ENCODE data around the gene TRPM5.
A peak's percentile ranks its signal among the peaks of the same experiment; 100 is the strongest.

The TRPM5 gene

DNA sequence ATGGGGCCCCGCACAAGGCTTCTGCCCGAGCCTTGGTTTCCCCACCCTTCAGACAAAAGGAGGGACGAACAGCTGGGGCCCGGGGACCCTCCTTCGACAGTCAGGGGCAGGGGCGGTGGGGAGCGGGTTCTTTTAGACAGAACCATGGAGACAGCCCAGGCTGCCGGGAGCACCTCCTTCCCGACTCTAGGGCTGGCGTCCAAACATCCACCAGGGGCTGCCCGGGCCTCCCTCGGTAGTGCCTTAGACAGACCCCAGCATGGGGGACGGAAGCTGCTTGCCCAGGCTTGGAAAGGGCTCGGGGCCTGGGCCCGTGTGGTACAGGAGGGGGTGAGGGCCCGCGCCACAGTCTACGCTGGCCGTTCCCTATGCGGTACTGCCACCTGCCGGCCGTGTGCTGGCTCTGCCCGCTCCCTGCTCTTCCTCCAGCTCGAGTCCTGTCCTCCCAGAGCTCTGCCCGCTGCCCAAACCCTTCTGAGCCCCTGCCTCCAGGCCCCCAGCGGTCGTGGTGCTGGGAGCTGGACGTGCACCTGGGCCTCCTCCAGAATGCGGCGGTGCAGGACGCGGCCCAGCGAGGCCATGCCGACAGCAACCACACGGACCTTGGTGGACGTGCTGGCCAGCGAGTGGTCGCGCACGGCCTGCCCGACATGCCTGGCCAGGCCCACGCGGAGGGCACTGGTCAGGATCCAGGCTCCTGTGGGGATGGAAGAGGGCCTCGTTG is 23.6 kb downstream of the TRPM5 start:
- peak; percentile 56 for DNase-seq (ENCODE audit: low read depth)

DNA sequence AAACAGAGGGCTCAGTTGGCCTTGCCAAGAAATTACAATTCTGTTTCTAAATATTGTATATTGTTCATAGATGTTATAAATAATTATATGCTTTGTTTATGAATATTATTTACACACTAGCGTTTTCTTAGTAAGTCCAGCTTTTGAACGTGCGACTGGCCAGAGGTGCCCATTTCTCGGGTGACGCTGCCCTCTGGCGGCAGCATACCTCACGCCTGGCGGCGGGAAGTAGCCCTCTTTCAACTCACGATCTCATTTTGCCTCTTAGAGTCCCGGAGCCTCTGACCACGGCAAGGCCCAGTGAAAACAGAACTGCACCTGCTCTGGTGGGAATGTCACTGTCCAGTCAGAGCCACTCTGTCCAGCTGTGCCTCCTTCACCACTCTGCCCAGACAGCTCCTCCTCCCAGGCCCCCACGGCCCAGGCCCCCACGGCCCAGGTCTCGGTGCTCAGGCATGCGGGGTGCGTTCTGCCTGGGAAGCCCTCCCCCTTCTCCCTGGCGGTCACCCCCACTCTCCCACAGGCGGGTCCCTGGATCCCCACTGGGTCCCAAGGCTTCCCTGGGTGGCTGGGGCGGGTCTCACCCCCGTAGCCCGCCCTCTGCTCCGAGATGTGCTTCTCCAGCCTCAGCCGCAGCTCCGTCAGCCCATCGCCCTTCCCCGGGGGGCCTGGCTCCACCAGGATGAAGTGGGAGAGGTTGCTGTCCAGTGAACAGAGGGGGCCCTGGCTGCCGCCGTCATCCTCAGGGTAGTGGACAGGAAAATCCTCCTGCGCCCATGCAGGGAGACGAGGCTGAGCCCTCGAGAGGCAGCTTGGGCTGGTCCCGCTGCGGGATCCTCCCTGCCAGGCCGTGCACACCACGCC is 24.4 kb downstream of the TRPM5 start:
- peak; percentile 28 for DNase-seq (ENCODE audit: low read depth)

DNA sequence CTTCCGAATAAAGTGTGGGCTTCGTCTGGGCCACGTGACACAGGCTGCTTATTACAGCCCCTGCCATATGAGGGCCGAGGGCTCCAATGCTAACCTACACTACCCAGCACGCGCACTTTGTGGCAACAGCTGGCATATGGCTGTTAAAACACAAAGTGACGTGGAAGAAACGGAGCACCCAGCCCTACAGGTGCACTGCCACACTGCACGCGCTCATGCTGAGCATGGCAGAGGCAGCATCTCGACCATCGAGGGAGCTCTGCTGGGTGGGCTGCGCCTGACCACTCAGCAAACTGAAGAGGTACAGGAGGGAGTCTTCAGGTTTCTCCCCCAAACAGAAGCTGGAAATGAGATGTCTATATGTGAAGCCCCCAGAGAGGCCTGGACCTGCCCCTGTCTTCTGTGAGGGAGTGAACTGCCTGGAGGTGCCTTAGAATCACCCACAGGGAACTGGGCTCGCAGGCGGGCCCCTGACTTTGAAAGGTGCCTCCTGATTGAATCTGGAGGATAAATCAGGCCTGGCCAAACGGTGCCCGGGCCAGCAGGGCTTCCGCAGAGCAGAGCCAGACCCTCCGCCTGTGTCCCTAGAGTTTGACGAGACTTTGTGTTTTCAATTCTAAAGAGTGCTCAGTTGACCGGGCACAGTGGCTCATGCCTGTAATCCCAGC is 25.5 kb downstream of the TRPM5 start:
- no peak for DNase-seq (ENCODE audit: low read depth)

DNA sequence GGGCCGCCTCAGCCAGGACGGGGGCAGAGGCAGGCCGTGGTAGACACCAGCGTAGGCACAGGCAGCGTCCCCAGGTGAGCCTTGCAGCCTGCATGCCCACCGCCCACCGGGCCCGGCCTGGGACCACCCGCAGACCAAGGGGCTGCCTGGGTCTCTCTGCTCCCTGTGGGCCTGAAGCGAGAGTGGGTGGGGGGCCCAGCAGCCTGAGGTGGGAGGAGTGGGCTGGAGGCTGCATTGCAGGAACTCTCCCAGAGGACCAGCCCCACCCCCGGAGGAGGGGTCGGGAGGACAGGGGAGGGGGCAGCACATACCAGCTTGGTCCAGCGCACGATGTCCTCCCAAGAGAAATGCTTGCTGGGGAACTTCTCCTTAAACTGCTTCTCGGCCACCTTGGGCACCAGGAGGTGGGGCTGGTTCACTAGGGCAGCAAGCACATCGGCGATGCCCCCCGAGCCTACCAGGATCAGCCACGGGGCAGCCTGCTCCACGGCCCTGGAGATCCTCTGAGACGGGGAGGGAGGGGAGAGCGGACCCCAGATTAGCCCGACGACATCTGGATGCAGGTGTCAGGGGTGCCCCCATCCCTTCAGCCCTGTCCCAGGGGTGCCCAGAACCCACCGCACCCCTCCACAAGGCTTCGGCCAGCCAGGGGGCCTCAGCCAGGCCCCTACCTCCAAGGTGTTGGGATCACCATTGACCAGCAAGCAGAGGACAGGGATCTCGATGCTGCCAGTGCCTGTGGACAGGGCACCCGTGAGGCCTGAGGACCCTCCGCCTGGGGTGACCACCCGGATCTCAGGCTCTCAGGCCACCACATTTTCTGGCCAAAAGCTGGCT is 26.2 kb downstream of the TRPM5 start:
- no peak for DNase-seq (ENCODE audit: low read depth)

DNA sequence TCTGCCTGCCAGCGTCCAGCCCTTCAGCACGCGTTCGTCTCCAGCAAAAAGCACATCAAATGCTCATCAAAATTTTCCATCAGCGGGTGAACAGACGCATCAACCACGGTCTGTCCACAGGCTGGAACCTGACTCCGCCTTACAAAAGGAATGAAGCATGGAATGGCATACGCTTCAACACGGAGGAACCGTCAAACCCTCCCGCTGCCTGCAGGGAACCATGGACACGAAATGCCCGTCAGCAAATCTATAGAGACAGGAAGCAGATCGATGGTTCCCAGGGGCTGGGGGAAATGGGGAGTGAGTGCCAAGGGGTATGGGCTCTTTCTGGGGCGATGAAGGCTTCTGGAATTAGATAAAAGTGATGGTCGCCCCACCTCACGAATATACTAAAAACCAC is 27.5 kb downstream of the TRPM5 start:
- no peak for DNase-seq (ENCODE audit: low read depth)

DNA sequence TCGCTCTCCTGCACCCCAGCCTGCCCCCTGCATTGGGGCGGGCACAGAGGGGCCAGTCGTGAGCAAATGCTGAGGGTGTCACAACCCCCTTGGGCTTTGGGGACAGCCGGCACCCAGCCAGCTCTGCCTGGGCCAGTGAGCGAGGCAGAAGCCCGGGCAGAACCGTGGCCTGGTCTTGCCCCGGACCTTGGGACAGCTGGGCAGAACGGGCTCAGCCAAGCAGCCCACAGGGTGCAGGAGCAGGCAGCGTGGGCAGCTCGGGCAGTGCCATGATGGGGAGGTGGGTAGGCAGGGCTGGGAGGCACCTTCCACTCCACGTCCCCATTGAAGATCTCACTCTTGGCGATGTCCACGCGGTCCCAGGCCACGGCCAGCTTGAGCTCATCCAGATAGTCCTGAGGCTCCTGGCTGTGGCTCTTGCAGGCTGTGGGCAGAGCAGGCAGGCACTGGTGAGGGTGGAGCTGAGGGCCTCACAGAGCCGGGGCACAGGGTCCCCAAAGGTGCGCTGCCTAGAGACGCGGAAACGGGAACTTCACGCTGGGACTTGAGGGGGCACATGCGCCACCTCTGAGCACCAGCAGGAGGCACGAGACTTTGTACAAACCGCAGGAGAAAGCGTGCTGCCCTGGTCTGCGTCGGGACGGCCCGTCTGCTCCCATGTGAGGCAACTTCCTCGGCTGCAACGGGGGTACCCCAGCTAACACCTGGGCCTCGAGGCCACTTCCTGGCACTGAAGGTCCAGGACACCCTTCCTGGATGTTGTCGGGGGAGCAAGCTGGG is 28.5 kb downstream of the TRPM5 start:
- DNase-seq (ENCODE audit: low read depth), result no peak

DNA sequence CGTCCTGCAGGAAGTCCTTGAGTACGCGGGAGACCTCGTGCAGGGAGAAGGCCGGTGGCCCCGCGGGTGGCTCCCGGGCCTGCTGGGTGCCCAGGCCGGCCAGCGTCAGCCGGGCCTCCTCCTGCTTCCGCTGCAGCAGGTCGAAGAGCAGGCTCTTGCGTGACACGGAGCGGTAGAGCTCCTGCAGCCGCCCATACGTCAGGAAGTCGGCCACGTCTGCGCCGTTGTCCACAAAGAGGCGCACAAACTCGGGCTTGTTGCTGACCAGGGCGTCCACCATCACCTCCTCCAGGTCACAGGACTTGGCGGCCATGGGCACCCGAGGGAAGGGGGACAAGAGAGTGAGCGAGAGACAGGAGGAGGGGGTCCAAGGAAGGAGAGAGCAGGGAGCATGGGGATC is 29.1 kb downstream of the TRPM5 start:
- DNase-seq (ENCODE audit: low read depth), result no peak

DNA sequence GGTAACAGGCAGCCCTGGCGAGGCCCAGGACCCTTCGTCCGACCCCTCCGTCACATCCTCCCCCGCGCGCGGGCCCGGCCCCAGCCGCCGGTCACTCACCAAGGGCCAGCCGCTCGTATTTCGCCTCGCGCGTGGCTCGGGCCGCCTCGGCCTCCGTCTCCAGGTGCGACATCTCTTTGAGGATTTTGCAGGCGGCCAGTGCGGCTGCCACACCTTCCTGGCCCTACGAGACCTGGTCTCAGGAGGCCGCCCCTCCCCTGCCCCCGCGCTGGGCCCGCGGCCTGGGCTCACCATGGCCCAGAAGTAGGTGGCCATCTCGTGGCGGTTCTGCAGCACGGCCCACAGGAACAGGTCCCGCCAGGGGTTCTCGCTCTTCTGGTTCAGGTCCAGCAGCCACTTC is 29.7 kb downstream of the TRPM5 start:
- no peak for DNase-seq (ENCODE audit: low read depth)

DNA sequence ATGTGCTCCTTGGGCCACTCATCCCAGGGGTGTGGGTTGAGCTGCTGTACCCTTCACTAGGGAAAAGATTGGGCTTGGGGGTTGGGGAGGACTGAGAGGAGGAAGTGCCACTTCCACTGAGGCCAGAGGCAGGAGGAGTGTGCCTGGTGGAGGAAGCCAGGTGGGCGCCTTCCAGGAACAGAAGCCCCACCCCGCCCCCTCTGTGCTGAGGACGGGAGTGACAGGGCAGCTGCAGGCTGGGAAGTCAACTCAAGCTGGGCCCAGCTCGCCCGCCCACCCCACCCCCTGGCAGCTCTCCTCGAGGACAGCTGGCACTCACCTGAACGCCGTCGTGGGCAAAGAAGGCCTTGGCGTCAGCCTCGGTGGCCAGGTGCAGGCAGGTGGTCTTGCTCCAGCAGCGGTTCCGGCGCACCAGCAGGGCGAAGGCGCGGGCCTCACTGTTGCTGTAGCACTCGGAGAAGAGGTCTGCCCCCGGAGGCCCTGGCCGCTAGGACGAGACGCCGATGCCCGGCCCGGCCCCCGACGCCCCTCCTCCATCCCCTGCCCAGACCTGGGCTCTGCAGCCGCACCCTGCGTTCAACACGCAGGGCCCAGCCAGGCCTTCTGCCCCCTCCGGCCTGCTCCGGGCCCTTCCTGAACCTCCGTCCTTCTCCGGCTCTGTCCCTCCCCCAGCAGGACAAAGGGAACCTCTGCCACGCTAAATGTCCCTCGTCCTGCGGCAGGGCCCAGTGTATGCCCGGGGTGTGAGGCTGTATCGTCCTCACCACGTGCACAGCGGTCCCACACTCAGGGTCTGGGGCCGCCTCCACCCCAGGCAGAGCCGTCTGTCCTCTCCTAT is 30.4 kb downstream of the TRPM5 start:
- DNase-seq (ENCODE audit: low read depth), result no peak

DNA sequence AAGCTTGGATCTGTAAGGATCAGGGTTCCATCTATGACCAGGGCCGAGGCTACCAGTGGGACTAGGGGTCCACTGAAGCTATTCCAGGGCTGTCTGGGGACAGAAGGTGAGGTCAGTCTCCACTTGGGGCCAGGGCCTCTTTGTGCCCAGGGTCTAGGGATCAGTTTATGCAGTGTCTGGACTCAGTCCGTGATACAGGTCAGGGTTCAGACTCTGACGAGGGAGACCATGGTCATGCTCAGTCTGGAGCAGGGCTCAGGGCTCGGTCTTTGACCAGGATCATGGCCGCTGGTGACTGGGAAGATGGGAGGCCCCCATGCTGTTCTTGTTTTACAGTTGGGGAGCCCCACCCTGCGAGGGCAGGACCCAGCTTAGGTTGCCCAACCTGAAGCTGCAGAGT is 32.0 kb downstream of the TRPM5 start:
- DNase-seq (ENCODE audit: low read depth), result no peak

DNA sequence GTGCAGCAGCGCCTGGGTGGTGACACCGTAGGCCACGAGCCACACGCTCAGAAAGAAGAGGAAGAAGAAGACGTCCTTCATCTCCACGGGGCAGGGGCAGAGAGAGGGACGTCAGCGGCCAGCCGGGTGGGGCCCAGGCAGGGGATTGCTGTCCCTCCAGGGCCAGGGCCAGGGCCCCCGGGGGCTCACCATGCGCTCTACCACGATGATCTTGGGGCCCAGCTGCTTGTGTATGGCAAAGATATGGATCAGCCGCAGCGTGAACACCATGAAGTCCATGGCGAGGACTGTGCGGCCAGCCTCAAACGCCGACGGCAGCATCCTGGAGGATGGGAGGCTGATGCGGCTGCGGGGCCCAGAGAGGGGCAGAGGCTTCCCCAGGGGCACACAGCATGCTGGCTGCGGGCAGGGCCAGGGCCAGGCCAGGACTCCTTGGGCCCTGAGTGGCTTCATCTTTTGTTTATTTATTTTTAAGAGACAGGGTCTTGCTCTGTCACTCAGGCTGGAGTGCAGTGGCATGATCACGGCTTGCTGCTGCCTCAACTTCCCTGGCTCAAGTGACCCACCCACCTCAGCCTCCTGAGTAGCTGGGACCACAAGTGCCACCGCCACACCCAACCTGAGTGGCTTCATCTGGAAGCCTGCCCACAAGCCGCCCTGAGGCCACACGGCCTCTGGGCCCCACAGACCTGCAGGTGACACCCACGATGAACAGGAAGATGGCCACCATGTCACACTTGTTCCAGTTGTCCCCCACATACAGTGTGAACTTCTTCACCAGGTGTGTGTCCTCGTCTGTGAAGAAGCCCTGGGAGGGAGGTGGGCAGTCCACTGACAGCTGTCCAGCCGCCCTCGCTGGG is 32.6 kb downstream of the TRPM5 start:
- no peak for DNase-seq (ENCODE audit: low read depth)

DNA sequence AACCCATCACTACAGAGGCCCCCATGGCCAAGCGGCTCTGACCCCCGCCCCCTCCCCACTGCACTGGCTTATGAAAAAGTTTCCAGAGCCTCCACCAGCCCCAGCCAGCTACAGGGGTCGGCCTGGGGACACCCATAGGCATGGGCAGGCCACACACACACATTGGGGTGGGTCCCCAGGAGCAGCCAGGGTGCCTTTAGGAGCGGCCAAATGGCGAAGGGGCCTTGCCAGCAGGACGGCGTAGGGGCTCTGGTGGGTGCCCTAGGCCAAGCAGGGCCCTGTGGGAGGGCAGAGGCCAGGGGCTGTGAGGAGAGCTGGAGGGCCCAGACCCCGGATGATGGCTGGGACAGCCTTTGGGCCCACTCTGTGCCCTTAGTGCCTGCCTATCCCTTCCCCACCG is 33.7 kb downstream of the TRPM5 start:
- no peak for DNase-seq (ENCODE audit: low read depth)

DNA sequence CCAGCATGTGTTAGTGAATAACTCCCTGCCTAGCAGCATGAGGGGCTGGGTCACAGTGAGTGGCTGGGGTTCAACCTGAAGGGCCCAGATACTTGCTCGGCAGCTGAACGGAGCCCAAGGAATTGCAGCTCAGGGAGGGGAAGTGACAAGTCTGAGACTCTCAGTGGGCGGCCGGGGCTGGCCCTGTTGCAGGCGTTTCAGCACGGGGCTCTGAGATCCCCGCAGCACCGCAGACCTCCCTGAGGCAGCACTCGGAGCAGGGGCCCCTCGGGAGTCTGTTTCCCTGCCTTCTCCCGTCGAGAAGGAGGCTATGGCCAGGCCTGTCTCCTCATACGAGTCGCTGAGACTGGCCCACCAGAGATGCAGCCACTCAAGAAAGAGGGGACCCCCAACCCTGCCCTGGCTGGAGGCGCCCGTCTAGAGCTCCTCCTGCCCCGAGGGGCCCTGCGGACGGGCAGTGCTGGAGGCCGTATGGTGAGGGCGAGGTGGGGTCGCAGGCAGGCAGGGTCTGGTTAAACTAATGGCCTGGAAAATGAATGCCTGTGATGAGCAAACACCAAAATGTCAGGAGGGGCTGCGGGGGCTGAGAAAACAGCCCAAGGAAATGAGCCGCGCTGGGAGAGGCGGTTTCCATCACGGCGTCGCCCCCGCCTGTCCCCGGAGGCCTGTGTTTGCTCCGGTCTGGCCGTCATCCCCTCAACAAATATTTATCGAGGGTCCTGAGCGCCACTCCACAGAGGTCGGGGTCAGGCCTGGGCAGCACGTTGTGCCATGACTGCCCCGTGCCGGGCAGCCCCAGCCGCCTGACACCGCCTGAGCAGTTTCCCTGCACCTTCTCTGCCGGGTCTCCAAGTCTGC is 34.5 kb downstream of the TRPM5 start:
- no peak for DNase-seq (ENCODE audit: low read depth)

DNA sequence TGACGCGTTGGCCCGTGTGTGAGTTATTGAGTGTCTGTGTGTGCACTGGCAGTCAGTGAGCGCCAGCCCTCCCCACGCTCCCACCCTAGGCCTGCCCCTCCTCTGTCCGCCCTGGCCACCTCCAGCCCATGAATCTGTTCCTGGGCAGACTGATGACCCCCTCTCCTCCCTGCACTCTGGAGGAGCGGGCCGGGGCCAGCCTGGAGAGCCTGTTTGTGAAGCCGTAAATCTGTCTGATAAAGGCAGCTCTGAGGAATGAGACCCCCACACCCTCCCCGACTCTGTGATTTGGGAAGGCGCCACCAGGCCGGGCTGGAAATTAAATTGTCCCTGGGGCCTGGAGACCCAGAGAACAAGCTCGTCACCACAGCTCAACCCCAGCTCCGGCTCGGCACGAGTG is 35.2 kb downstream of the TRPM5 start:
- no peak for DNase-seq (ENCODE audit: low read depth)

DNA sequence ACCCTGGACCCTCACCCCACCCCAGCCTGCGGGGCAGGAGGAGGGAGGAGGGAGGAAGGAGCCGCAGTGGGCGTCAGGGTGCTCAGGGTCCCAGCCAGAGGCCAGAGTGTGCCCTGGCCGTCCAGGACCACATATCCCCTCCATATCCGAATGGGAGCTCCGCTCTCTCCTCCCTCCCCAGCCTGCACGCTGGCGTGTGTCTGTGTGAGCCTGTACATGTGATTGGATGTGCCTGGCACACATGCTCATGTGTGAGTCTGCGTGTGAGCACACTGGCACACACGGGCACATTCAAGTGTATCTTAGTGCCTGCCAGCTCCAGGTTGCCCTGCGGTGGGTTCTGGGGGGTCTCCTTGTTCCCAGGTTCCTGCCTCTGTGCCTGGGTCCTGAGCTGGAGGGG is 35.6 kb downstream of the TRPM5 start:
- no peak for DNase-seq (ENCODE audit: low read depth)

DNA sequence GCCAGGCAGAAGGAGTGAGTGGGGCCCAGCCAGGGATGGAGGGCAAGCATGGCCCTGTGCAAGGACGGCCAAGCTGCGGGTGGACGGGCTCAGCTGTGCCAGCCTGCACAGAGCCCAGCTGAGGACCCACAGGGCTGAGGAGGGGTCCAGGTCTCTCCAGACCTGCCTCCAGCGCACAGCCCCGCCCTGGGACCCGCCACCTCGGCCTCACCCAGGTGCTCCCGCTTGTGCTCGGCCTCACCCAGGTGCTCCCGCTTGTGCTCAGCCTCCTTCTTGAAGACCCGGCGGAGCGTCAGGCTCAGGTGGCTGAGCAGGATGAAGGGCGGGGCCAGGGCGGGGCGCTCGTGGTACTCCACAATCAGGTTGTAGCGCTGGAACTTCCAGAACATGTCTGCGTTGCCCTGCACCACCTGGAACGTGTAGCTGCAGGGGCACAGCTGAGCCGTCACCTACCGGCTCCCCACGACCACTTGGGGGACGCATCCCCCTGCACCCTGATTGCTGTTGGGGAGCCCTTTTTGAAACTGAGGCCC is 37.4 kb downstream of the TRPM5 start:
- DNase-seq (ENCODE audit: low read depth), result no peak

DNA sequence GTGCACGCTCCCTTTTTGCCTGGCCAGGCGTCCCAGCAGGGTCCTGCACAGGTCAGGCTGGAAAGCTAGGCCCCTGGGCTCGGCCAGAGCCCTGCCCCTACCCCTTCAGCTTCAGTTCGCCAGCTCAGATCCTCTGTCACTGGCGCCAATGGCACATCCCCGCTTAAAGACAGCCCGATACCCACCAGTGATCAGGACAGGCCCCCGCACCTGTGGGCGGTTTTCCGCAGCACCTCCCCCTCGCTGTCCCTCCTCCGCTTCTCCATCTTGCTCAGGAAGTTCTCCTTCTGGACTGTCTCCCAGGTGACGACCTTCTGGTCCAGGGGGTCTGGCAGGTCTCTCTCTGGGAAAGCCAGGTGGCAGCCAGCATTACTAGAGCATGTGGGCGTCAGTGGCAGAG is 37.9 kb downstream of the TRPM5 start:
- no peak for DNase-seq (ENCODE audit: low read depth)

DNA sequence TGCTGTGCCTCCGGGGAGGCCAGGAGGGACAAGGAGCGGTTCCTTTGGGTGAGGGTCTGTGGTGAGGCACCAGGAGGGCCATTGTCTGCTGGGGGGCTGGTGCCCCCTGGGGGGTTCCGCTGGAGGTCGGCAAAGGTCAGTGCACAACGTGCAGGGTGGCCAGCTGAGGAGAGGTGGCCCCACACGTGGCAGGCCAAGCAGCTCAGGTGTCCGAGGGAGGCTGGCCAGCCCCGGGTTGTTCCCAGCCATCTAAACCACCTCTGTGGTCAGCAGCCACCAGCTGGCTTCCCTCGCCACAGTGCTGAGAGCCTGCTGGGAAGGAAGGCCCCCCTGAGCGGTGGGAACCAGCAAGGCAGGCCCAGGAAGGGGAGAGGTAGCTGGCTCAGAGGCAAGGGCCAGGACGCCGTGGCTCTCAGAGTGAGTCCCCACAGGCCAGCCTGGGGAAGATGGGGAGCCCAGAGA is 39.5 kb downstream of the TRPM5 start:
- no peak for DNase-seq (ENCODE audit: low read depth)
